ENCODE measurements around the gene SETBP1. TPM values are rescaled to one million over a fixed set of nuclear protein-coding genes. Genes with fewer than 3 reads are reported as not detected.

Gene SETBP1
- total and polyA plus RNA-seq, 2 of the 8 experiments (the other 6 are each of a cell fraction or from before 2014, with no cell fraction given): 2.0 to 6.5 TPM

- TF ChIP-seq, protein P1, sequence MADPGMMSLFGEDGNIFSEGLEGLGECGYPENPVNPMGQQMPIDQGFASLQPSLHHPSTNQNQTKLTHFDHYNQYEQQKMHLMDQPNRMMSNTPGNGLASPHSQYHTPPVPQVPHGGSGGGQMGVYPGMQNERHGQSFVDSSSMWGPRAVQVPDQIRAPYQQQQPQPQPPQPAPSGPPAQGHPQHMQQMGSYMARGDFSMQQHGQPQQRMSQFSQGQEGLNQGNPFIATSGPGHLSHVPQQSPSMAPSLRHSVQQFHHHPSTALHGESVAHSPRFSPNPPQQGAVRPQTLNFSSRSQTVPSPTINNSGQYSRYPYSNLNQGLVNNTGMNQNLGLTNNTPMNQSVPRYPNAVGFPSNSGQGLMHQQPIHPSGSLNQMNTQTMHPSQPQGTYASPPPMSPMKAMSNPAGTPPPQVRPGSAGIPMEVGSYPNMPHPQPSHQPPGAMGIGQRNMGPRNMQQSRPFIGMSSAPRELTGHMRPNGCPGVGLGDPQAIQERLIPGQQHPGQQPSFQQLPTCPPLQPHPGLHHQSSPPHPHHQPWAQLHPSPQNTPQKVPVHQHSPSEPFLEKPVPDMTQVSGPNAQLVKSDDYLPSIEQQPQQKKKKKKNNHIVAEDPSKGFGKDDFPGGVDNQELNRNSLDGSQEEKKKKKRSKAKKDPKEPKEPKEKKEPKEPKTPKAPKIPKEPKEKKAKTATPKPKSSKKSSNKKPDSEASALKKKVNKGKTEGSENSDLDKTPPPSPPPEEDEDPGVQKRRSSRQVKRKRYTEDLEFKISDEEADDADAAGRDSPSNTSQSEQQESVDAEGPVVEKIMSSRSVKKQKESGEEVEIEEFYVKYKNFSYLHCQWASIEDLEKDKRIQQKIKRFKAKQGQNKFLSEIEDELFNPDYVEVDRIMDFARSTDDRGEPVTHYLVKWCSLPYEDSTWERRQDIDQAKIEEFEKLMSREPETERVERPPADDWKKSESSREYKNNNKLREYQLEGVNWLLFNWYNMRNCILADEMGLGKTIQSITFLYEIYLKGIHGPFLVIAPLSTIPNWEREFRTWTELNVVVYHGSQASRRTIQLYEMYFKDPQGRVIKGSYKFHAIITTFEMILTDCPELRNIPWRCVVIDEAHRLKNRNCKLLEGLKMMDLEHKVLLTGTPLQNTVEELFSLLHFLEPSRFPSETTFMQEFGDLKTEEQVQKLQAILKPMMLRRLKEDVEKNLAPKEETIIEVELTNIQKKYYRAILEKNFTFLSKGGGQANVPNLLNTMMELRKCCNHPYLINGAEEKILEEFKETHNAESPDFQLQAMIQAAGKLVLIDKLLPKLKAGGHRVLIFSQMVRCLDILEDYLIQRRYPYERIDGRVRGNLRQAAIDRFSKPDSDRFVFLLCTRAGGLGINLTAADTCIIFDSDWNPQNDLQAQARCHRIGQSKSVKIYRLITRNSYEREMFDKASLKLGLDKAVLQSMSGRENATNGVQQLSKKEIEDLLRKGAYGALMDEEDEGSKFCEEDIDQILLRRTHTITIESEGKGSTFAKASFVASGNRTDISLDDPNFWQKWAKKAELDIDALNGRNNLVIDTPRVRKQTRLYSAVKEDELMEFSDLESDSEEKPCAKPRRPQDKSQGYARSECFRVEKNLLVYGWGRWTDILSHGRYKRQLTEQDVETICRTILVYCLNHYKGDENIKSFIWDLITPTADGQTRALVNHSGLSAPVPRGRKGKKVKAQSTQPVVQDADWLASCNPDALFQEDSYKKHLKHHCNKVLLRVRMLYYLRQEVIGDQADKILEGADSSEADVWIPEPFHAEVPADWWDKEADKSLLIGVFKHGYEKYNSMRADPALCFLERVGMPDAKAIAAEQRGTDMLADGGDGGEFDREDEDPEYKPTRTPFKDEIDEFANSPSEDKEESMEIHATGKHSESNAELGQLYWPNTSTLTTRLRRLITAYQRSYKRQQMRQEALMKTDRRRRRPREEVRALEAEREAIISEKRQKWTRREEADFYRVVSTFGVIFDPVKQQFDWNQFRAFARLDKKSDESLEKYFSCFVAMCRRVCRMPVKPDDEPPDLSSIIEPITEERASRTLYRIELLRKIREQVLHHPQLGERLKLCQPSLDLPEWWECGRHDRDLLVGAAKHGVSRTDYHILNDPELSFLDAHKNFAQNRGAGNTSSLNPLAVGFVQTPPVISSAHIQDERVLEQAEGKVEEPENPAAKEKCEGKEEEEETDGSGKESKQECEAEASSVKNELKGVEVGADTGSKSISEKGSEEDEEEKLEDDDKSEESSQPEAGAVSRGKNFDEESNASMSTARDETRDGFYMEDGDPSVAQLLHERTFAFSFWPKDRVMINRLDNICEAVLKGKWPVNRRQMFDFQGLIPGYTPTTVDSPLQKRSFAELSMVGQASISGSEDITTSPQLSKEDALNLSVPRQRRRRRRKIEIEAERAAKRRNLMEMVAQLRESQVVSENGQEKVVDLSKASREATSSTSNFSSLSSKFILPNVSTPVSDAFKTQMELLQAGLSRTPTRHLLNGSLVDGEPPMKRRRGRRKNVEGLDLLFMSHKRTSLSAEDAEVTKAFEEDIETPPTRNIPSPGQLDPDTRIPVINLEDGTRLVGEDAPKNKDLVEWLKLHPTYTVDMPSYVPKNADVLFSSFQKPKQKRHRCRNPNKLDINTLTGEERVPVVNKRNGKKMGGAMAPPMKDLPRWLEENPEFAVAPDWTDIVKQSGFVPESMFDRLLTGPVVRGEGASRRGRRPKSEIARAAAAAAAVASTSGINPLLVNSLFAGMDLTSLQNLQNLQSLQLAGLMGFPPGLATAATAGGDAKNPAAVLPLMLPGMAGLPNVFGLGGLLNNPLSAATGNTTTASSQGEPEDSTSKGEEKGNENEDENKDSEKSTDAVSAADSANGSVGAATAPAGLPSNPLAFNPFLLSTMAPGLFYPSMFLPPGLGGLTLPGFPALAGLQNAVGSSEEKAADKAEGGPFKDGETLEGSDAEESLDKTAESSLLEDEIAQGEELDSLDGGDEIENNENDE (IDR thresholded peaks at IDR 0.05; ENCODE audit: insufficient replicate concordance, low read length): no peak
- TF ChIP-seq GTF2F1 (IDR thresholded peaks at IDR 0.05; ENCODE audit: borderline replicate concordance, low read depth, low read length): no peak
- no peak for TF ChIP-seq EP300 (IDR thresholded peaks at IDR 0.05; ENCODE audit: borderline replicate concordance in 1 of 2, low read depth in 2 of 2, low read length in 2 of 2)
- no peak for TF ChIP-seq RBBP5 (IDR thresholded peaks at IDR 0.05; ENCODE audit: borderline replicate concordance, low read depth, low read length)
- TF ChIP-seq SP4 (IDR thresholded peaks at IDR 0.05; ENCODE audit: low read length): no peak
- no peak for TF ChIP-seq RAD21 (IDR thresholded peaks at IDR 0.05 in 1 of 2, conservative IDR thresholded peaks at IDR 0.05 in 1 of 2; ENCODE audit: low read depth in 2 of 2, low read length in 2 of 2)
- TF ChIP-seq MAX (IDR thresholded peaks at IDR 0.05): no peak
- no peak for TF ChIP-seq KDM1A (IDR thresholded peaks at IDR 0.05; ENCODE audit: borderline replicate concordance, low read length)
- TF ChIP-seq BACH1 (IDR thresholded peaks at IDR 0.05; ENCODE audit: low read length): no peak
Measured at GRCh38 chr18:44818668-44819403, 138.1 kb downstream of the SETBP1 start (continued).

All from H1 (cell line).